Left forelimb (tissue), 1 donor: ENCODE measurements around the gene PKP3.

ENCODE experiments used
- DNase-seq: peaks from one replicate; pipeline ENCODE4 v3.0.0-alpha.2; 2018; ENCODE audit warnings: low spot score

PKP3 gene

GRCh38 chr11:363948-364761, 29.9 kb upstream of the PKP3 start:
- DNase-seq = peak; percentile 55

GRCh38 chr11:364991-365725, 28.9 kb upstream of the PKP3 start:
- DNase-seq = no peak

GRCh38 chr11:365831-366230, 28.2 kb upstream of the PKP3 start:
- no peak for DNase-seq

- no peak for DNase-seq
These were observed 26.0 kb upstream of the PKP3 start for GRCh38 chr11:367956-368413.

- DNase-seq = no peak
These were observed 25.3 kb upstream of the PKP3 start for GRCh38 chr11:368414-369335.

GRCh38 chr11:369336-370018, 24.5 kb upstream of the PKP3 start, which contains the start of gene B4GALNT4:
TSS of gene B4GALNT4 (plus strand) at chr11:369499. CDS start at chr11:369804, 305 bp downstream.
- no peak for DNase-seq

GRCh38 chr11:370070-370941, 23.7 kb upstream of the PKP3 start:
- no peak for DNase-seq

GRCh38 chr11:371051-371450, 23.0 kb upstream of the PKP3 start:
- DNase-seq = no peak

- no peak for DNase-seq
These were observed 22.1 kb upstream of the PKP3 start for GRCh38 chr11:371716-372590.

- no peak for DNase-seq
These were observed 20.9 kb upstream of the PKP3 start for GRCh38 chr11:372809-373715.

- DNase-seq = no peak
These were observed 20.1 kb upstream of the PKP3 start for GRCh38 chr11:373716-374551.

GRCh38 chr11:375065-376025, 18.7 kb upstream of the PKP3 start:
- DNase-seq = no peak

- no peak for DNase-seq
These were observed 17.4 kb upstream of the PKP3 start for GRCh38 chr11:376531-377173.

- no peak for DNase-seq
These were observed 16.7 kb upstream of the PKP3 start for GRCh38 chr11:377174-377865.

GRCh38 chr11:377883-378500, 16.0 kb upstream of the PKP3 start:
- no peak for DNase-seq
